MG63 (cell line): ENCODE data around the gene ARL16. TPM values are rescaled to one million over a fixed set of nuclear protein-coding genes. Genes with fewer than 3 reads are reported as not detected.
A peak's percentile ranks its signal among the peaks of the same experiment; 100 is the strongest.

Source experiments
- DNase-seq: peaks from one replicate; pipeline ENCODE4 v3.0.0-alpha.2; 2020
- H3K27me3 ChIP-seq: fragments of 250-450 bp; sonication (Bioruptor Pico); 2 replicates; pipeline ENCODE4 v1.5.1; 2020; ENCODE audit warnings: mild to moderate bottlenecking, moderate library complexity
- H3K36me3 ChIP-seq: fragments of 250-450 bp; sonication (Bioruptor Pico); 2 replicates; pipeline ENCODE4 v1.5.1; 2020; ENCODE audit warnings: mild to moderate bottlenecking, moderate library complexity
- H3K4me3 ChIP-seq: fragments of 250-450 bp; sonication (Bioruptor Pico); 2 replicates; pipeline ENCODE4 v1.5.1; 2020; ENCODE audit warnings: mild to moderate bottlenecking, moderate library complexity
- H3K9me3 ChIP-seq: fragments of 250-450 bp; sonication (Bioruptor Pico); 2 replicates; pipeline ENCODE4 v1.5.1; 2020; ENCODE audit warnings: mild to moderate bottlenecking, moderate library complexity
- total RNA-seq: library from RNA; depleted of rRNA; stranded (reverse); fragments of >200 nt; shearing (Covaris generic); gene quantifications from 2 replicates; pipeline ENCODE4 v1.2.3, GENCODE V29; 2014; ENCODE audit warnings: low replicate concordance

ARL16 gene
- total RNA-seq, 1 experiment from 2014 or later = 47.8 TPM

GRCh38 chr17:81714412-81715106, 31.0 kb upstream of the ARL16 start:
- H3K36me3 ChIP-seq = peaks cover 30% of the 10 kb centered on the region
- no peak for DNase-seq
- no peak overlapping the region; the same call in 1 of the 2 replicates for H3K4me3 ChIP-seq
- no peaks in the 10 kb centered on the region for H3K9me3 ChIP-seq
- no peaks in the 10 kb centered on the region for H3K27me3 ChIP-seq

GRCh38 chr17:81713556-81714411, 30.2 kb upstream of the ARL16 start:
- DNase-seq = peak; percentile 69
- Histone ChIP-seq H3K36me3 (peaks cover 36% of the 10 kb centered on the region), H3K4me3 (peak overlapping the region; percentile 58)

GRCh38 chr17:81713004-81713555, 29.5 kb upstream of the ARL16 start:
- Histone ChIP-seq H3K9me3 (no peaks in the 10 kb centered on the region), H3K4me3 (peak overlapping the region; percentile 58), H3K27me3 (no peaks in the 10 kb centered on the region), H3K36me3 (peaks cover 39% of the 10 kb centered on the region)
- no peak for DNase-seq

More at GRCh38 chr17:81713556-81714411, 30.2 kb upstream of the ARL16 start:
- Histone ChIP-seq H3K9me3 (no peaks in the 10 kb centered on the region), H3K27me3 (no peaks in the 10 kb centered on the region)

- H3K4me3 ChIP-seq = peak overlapping the region; percentile 58
- DNase-seq = peak; percentile 41
- peaks cover 41% of the 10 kb centered on the region for H3K36me3 ChIP-seq
- no peaks in the 10 kb centered on the region for H3K9me3 ChIP-seq
- no peaks in the 10 kb centered on the region for H3K27me3 ChIP-seq
Measured at GRCh38 chr17:81712468-81713003, 28.9 kb upstream of the ARL16 start.

DNA sequence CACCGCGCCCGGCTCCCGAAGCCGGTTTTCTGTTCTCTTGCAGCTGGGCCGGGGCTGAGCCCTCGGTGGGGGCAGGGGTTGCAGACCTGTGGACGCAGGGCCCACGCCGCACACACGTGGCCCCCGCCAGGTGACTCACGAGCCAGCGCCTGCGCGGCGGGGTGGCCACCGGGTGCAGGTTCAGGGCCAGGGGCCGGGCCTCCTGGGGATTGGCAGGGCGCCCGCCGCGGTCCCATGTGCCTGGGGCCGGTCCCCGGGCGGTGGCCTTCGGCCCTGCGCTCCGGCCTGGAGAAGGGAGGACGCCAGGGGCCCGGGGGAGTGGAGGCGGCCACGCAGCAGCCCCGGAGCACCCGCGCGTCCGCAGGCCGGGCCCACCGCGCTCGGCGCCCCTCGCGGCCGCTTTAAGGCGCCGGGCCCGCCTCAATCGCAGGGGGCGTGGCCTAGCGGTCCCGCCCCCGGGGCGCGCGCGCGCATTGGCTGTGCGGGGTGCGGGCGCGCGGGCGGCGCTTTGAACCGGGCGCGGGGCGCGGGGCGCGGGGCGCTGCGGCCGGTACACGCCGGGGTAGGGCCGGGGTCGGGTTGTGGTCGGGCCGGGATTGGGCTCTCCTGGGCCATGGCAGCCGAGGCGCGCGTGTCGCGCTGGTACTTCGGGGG, 28.3 kb upstream of the ARL16 start, which contains the start of gene SLC25A10:
Gene SLC25A10, plus strand, starts transcription at position 471 of the 654 bp plus-strand sequence. Its CDS starts 143 bp downstream, at position 614.
- H3K27me3 ChIP-seq = no peaks in the 10 kb centered on the region
- no peaks in the 10 kb centered on the region for H3K9me3 ChIP-seq
- peak; percentile 91 for DNase-seq
- peak within 1 kb of the TSS; percentile 58 for H3K4me3 ChIP-seq
- H3K36me3 ChIP-seq = peaks cover 42% of the 10 kb centered on the region

GRCh38 chr17:81710514-81711308, 27.1 kb upstream of the ARL16 start:
- Histone ChIP-seq H3K9me3 (no peaks in the 10 kb centered on the region), H3K4me3 (no peak overlapping the region; the same call in 1 of the 2 replicates), H3K36me3 (peaks cover 50% of the 10 kb centered on the region), H3K27me3 (no peaks in the 10 kb centered on the region)
- DNase-seq = no peak

DNA sequence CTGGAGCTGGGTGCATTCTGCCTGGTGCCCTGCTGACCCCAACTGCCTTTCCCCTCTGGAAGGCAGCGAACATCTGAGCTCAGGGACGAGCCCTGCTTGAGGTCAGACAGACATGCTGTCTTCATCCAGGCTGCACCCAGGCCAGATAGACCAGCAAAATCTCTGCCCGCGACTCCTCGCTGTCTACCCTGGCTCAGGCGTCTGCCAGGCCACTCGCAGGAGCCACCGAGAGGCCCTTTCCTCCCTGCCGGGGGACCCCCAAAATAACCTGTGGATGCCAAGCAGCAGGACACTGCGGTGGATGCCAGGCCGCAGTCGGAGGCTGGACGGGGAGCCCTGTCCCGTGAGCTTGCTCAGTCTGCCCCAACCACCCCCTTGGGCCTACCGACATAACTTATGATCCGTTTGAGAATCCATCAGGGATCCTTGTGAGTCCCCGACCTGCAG, 25.2 kb upstream of the ARL16 start:
- Histone ChIP-seq H3K36me3 (peaks cover 53% of the 10 kb centered on the region), H3K9me3 (no peaks in the 10 kb centered on the region)

DNA sequence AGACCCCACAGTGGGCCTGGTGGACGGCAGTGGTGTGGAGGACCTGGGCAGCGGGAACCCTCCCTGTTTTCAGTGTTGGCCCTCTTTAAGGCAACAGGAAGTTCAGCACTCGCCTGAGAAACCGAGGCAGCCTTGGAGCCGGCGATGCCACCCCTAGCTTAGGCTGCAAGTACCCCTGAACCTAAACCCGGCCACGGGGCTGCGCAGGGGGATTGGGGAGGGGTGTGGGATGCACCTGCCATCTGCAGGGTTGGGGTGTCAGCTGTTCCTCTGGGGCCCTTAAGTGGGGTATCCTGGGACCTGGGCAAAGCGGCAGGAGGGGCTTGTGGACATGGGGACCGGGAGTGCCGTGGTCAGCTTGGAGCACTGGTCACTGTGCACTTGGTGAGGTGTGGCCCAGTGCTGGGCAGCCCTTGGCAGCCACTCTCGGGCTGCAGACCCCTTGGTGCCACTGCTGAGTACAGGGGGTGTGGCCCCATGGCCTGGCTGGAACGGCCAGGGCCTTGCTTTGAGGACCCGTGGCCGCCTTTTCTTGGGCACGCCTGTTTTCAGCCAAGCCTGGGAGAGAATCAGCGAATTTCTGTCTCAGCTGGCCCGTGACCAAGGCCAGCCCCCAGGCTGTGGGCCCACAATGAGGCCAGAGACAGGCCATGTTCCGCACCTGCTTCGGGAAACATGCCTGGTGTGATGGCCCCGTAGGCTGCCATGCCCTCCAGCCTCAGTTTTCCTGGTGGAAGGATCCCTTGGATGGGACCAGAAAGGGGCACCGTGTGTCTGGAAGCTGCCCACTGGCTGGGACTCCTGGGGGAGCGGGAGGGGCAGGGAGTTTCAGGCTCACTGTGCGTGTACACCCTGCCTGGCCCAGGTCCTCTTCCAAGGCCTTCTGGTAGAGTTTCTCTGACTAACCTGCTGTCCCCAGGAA, 24.4 kb upstream of the ARL16 start:
- no peak overlapping the region for H3K4me3 ChIP-seq
- peaks cover 55% of the 10 kb centered on the region for H3K36me3 ChIP-seq
- DNase-seq = no peak
- no peaks in the 10 kb centered on the region for H3K9me3 ChIP-seq
- H3K27me3 ChIP-seq = no peaks in the 10 kb centered on the region

More for the DNA sequence above, 25.2 kb upstream of the ARL16 start:
- no peak for DNase-seq
- Histone ChIP-seq H3K27me3 (no peaks in the 10 kb centered on the region), H3K4me3 (no peak overlapping the region)

- no peak for DNase-seq
- H3K36me3 ChIP-seq = peaks cover 65% of the 10 kb centered on the region
- H3K4me3 ChIP-seq = no peak overlapping the region
- no peaks in the 10 kb centered on the region for H3K9me3 ChIP-seq
- H3K27me3 ChIP-seq = no peaks in the 10 kb centered on the region
Measured at GRCh38 chr17:81706757-81707624, 23.4 kb upstream of the ARL16 start.

- Histone ChIP-seq H3K36me3 (peaks cover 73% of the 10 kb centered on the region), H3K4me3 (no peak overlapping the region), H3K27me3 (no peaks in the 10 kb centered on the region), H3K9me3 (no peaks in the 10 kb centered on the region)
- DNase-seq = no peak
Measured at GRCh38 chr17:81706232-81706611, 22.6 kb upstream of the ARL16 start.

GRCh38 chr17:81705518-81706231, 22.1 kb upstream of the ARL16 start:
- no peak for DNase-seq
- no peaks in the 10 kb centered on the region for H3K27me3 ChIP-seq
- no peak overlapping the region for H3K4me3 ChIP-seq
- H3K9me3 ChIP-seq = no peaks in the 10 kb centered on the region
- peaks cover 79% of the 10 kb centered on the region for H3K36me3 ChIP-seq

DNA sequence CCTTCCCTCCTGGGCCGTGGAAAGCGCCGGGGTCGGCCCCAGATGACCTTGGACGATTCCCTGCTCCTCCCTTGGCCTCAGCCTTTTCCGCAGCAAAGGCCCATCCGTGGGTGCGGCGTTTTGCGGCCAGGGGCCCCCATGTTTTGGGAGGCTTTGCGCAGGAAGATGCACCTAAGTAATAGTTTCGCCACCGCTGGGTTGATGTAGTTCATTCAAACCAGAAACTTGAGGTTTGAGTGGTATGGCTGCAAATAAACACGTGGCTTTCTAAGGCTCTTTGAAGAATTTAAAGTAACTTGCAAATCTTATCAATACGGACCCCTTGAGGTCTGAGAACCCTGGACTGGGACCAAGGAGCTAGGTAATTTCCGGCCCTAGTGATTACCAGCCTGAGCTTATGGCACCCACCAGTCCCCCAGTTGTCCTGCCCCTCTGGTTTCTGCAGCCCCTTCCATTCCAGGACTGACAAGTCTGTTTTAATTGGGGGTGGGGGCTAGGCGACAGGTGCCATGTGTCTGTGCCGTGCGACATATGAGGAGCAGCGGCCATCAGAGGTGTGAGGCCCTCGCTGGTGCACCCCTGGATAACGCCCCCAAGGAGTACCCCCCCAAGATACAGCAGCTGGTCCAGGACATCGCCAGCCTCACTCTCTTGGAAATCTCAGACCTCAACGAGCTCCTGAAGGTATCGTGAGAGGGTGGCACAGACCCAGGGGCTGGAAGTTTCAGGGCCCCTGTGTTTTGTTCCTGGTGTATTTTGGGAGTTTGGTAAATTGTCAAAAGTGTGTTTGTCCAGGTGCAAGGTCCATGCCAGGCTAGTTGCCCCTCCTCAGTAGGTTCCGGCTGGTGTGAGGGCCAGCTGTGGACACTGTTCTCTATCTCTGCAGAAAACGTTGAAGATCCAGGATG, 20.4 kb upstream of the ARL16 start:
- peak overlapping the region; percentile 92 for H3K4me3 ChIP-seq
- DNase-seq = no peak
- peaks cover 87% of the 10 kb centered on the region for H3K36me3 ChIP-seq
- no peaks in the 10 kb centered on the region for H3K27me3 ChIP-seq
- H3K9me3 ChIP-seq = no peaks in the 10 kb centered on the region
